Neutrophil (primary cell): Measurements from ENCODE around the gene SREK1.

Source experiments
- H3K27ac ChIP-seq: fragments of 200-600 bp; sonication (generic); 2 replicates; pipeline ENCODE4 v1.5.1; 2016; ENCODE audit warnings: mild to moderate bottlenecking, moderate library complexity
- H3K27me3 ChIP-seq: fragments of 200-600 bp; sonication (generic); 2 replicates; pipeline ENCODE4 v1.6.0; 2016; ENCODE audit warnings: mild to moderate bottlenecking
- H3K36me3 ChIP-seq: fragments of 200-600 bp; sonication (generic); 2 replicates; pipeline ENCODE4 v1.5.1; 2017
- H3K4me1 ChIP-seq, 2 experiments: fragments of 200-600 bp in 1 of 2; sonication (generic) in 1 of 2; 1 replicate in 1 of 2; 2 replicates in 1 of 2; pipeline versions ENCODE4 v1.5.1 to v1.6.1; 2013 to 2016; ENCODE audit warnings: low read depth in 1 of 2, low read length in 1 of 2, mild to moderate bottlenecking in 1 of 2, moderate library complexity in 1 of 2; ENCODE audit not compliant: control insufficient read depth in 1 of 2, insufficient read depth in 1 of 2
- H3K4me3 ChIP-seq, 2 experiments: fragments of 200-600 bp in 1 of 2; sonication (generic) in 1 of 2; 1 replicate in 1 of 2; 2 replicates in 1 of 2; pipeline ENCODE4 v1.5.1; 2013 to 2016; ENCODE audit warnings: low read depth in 1 of 2, low read length in 1 of 2, mild to moderate bottlenecking in 1 of 2, moderate library complexity in 1 of 2
- H3K9me3 ChIP-seq: fragments of 200-600 bp; sonication (generic); 2 replicates; pipeline ENCODE4 v1.5.1; 2016
- TF ChIP-seq, protein P1 (sequence below): fragments of 200-600 bp; sonication (generic); IDR thresholded peaks from 2 replicates; pipeline ENCODE4 v1.5.1; 2016; ENCODE audit warnings: antibody characterized with exemption

Gene SREK1

DNA sequence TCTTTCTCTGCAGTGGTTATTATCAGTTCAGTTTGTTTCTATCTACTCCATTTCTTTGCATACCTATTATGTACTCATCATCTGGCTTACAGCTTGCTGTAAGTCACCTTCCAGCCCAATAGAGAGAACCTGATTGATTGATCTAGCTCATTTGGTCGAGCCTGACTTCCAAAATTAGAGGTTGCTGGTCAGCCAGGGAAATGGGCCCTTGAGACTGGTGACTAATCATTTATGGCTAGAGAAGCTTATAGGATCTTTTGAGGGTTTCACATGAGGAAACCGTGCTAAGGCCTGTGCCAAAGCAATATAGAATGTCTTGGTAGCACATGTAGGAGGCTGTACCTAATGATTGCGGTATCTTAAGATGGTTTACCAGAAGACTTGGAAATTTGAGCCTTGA lies 5.8 kb downstream of the SREK1 start:
- TF ChIP-seq, protein P1, sequence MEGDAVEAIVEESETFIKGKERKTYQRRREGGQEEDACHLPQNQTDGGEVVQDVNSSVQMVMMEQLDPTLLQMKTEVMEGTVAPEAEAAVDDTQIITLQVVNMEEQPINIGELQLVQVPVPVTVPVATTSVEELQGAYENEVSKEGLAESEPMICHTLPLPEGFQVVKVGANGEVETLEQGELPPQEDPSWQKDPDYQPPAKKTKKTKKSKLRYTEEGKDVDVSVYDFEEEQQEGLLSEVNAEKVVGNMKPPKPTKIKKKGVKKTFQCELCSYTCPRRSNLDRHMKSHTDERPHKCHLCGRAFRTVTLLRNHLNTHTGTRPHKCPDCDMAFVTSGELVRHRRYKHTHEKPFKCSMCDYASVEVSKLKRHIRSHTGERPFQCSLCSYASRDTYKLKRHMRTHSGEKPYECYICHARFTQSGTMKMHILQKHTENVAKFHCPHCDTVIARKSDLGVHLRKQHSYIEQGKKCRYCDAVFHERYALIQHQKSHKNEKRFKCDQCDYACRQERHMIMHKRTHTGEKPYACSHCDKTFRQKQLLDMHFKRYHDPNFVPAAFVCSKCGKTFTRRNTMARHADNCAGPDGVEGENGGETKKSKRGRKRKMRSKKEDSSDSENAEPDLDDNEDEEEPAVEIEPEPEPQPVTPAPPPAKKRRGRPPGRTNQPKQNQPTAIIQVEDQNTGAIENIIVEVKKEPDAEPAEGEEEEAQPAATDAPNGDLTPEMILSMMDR = no peak

GRCh38 chr5:66151030-66151429 lies 6.9 kb downstream of the SREK1 start:
- Histone ChIP-seq H3K27me3 (no peaks in the 10 kb centered on the region), H3K36me3 (no peaks in the 10 kb centered on the region), H3K4me3 (no peak overlapping the region), H3K27ac (no peak overlapping the region), H3K9me3 (no peaks in the 10 kb centered on the region), H3K4me1 (peaks cover 7 to 15% of the 10 kb centered on the region in 2 experiments)
- TF ChIP-seq, protein P1 = no peak

More for the DNA sequence above, 5.8 kb downstream of the SREK1 start:
- Histone ChIP-seq H3K4me1 (peaks cover 18 to 23% of the 10 kb centered on the region in 2 experiments), H3K9me3 (no peaks in the 10 kb centered on the region), H3K27ac (peak overlapping the region; percentile 10), H3K36me3 (no peaks in the 10 kb centered on the region), H3K27me3 (no peaks in the 10 kb centered on the region), H3K4me3 (no peak overlapping the region)

GRCh38 chr5:66151491-66151890 lies 7.4 kb downstream of the SREK1 start:
- TF ChIP-seq, protein P1 = no peak
- Histone ChIP-seq H3K27ac (no peak overlapping the region), H3K4me3 (no peak overlapping the region)

GRCh38 chr5:66157046-66157445 lies 12.9 kb downstream of the SREK1 start:
- H3K9me3 ChIP-seq = no peaks in the 10 kb centered on the region
- H3K36me3 ChIP-seq = peaks cover 16% of the 10 kb centered on the region
- TF ChIP-seq, protein P1 = no peak
- no peak overlapping the region for H3K4me3 ChIP-seq
- no peaks in the 10 kb centered on the region for H3K27me3 ChIP-seq
- no peaks in the 10 kb centered on the region for H3K4me1 ChIP-seq
- H3K27ac ChIP-seq = no peak overlapping the region

More at GRCh38 chr5:66151491-66151890, 7.4 kb downstream of the SREK1 start:
- Histone ChIP-seq H3K36me3 (no peaks in the 10 kb centered on the region), H3K27me3 (no peaks in the 10 kb centered on the region), H3K9me3 (no peaks in the 10 kb centered on the region), H3K4me1 (peaks cover 6 to 10% of the 10 kb centered on the region in 2 experiments)

- no peaks in the 10 kb centered on the region for H3K4me1 ChIP-seq
- H3K4me3 ChIP-seq = no peak overlapping the region
- H3K9me3 ChIP-seq = no peaks in the 10 kb centered on the region
- H3K36me3 ChIP-seq = peaks cover 57% of the 10 kb centered on the region
- no peak overlapping the region for H3K27ac ChIP-seq
- TF ChIP-seq, protein P1 = no peak
- no peaks in the 10 kb centered on the region for H3K27me3 ChIP-seq
These were observed 17.3 kb downstream of the SREK1 start for GRCh38 chr5:66161356-66161755.
